ENCODE measurements around the gene GSTM3.

Gene GSTM3

DNA sequence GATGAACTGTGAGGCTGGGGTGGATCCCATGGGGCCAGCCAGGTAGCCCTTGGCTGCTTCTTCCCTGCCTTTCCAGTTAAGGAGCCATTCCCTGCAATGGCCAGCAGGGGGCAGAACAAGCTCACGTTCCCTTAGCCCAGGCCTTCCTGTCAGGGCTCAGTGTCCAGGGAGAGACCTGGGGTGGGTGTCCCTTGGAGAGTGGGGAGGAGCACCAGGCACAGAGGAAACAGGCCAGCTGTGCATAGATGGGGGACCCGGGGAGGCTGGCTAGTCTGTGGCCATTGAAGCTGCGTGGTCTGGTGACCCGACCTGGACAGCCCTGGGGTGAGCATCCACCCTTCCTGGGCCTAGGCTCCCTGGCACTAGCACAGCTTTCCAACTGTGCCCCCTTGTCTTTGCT lies 36.1 kb upstream of the GSTM3 start:
- in situ Hi-C loops (cut with MboI; ENCODE audit: low pct_unique_long_range_greater_than_20kb, low sequenced_read_pairs): loop anchor here (10.0 kb wide), 2 partner anchors 208 to 232 kb away; partner anchors contain the start of genes AHCYL1 and GNAI3
- peak; percentile 81 for DNase-seq

DNA sequence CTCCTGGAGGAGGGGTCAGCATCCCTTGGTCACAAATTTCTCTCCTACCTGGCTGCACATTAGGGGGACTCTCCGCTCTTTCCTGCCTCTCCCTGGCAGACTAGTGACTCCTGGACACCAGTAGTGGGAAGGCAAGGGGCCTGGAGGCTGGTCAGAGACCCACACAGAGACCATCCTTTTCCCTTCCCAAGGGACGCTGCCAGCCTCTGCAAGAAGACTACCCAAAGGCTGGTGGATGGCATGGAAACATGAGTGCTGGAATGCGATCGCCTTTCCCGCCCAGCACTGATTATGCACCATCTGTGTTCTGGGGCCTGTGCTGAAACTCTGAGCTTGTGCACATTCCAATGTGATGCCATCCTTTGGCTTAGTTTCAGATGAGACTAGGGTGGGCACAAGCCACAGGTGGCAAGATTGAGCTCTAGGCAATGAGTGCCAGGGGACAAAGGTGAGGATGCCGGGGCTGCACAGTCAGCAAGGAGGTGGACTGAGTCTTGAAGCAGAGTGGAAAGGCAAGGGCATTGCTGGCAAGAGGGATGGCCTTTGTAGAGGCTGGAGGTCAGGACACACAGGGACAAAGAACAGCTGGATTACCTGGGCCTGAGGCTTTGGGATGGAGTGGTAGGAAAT lies 35.5 kb upstream of the GSTM3 start:
- no peak for DNase-seq
- in situ Hi-C loops (cut with MboI; ENCODE audit: low pct_unique_long_range_greater_than_20kb, low sequenced_read_pairs): loop anchor here (10.0 kb wide), 2 partner anchors 208 to 232 kb away; partner anchors contain the start of genes AHCYL1 and GNAI3

DNA sequence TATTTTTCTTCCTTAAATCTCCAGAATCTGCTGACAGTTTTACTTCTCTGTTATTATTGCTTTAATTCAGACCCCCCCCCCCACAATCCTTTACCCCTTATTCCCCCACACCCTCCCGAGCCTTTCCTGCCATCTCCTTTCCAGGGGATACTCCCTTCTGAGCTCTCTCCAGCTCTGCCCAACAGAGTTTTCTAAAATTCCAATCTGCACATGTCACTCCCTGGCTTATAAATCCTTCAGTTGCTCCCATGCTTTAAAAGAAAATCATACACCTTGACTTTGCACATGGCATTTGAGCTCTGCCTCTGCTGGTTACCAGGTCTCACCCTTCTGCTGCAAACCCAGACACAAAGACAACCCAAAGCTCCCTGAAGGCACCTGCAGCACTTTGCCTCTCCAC lies 34.6 kb upstream of the GSTM3 start:
- in situ Hi-C loops (cut with MboI; ENCODE audit: low pct_unique_long_range_greater_than_20kb, low sequenced_read_pairs): loop anchor here (10.0 kb wide), 2 partner anchors 209 to 231 kb away; partner anchors contain the start of genes AHCYL1 and GNAI3
- no peak for DNase-seq

DNA sequence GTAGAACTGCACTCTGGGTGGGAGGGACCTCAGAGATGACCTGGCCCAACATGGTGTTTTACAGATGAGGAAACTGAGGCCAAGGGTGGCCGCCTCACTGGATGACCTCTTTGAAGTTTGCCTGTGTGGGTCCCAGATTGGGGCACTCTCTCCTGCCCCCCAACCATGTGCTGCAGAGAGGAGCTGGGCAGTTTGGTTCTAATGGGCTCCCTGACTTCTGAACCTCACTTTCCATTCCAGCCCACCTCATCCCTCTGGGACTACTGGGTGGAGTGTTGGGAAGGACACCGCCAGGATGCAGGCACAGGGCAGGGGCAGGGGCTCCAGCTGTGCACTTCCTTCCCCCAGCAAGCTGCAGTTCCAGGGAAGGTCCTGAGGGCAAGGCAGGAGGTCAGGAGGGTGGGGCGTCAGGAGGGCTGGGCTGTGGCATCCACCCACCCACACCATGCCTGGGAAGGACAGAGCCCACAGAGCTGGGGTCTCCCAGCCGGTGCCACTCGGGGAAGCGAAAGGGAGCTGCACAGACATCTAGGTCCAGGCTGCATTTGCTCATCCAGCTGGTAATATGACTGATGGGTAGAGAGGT lies 33.2 kb upstream of the GSTM3 start:
- in situ Hi-C loops (cut with MboI; ENCODE audit: low pct_unique_long_range_greater_than_20kb, low sequenced_read_pairs): loop anchor here (10.0 to 25.0 kb wide), 3 partner anchors 112 to 229 kb away; partner anchors contain the start of genes AHCYL1, GNAI3, GSTM2 and GSTM4
- no peak for DNase-seq

DNA sequence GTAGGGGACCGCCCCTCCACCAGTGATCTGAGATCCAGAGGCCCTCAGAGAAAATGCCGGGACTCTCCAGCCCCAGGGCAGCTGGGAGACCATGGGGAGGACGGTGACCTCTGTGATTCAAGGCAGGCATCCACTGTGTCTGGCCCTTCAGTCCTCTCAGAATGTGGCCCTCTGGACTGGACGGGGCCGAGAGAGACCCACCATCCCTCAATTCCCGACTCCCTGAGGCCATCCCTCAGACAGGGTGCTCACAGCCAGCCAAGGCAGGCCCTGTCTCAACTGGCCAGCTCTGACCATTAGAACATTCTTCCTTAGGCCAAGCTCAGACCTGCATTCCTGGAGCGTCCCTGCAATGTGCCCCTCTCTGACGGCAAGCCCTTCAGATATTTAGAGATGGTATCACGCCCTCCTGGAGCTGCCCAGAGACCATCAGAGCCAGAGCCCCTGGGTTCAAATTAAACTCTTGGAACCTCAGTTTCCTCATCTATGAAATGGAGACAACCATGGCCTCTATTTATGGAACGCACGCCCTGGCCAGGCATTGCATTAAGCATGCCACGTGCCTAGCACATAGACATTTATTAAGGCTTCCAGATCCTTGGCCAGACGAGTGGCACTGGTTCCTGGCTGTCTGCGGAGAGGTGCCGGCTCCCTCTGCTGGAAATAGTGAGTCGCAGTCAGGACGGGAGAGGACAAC lies 32.5 kb upstream of the GSTM3 start:
- in situ Hi-C loops (cut with MboI; ENCODE audit: low pct_unique_long_range_greater_than_20kb, low sequenced_read_pairs): loop anchor here (10.0 to 25.0 kb wide), 3 partner anchors 111 to 229 kb away; partner anchors contain the start of genes AHCYL1, GNAI3, GSTM2 and GSTM4
- DNase-seq: peak; percentile 83

DNA sequence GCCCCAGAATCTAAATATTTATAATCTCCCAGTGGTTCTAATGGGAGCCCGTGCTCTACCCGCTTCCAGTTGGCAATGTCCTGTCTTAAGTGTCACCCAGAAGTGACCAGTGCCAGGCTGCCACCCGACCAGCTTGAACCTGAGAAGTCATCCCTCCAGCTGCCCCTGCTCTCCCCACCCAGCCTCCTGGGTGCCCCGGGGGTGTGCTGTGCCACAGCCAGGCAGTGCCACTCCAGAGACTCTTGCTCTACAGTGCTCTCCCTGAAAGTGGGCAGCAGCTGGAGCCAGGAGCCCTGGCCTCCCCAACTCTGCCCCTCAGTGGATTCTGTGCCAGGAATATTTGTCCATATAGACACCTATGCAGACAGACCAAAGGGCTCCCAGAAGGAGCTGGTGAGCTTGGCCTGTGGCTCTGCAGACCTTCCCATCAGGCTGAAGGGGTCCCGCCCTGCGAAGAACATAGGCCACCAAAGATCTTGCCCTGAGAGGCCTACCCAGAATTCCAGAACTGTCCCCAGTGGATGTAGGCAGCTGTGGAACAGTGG lies 31.9 kb upstream of the GSTM3 start:
- no peak for DNase-seq
- in situ Hi-C loops (cut with MboI; ENCODE audit: low pct_unique_long_range_greater_than_20kb, low sequenced_read_pairs): loop anchor here (10.0 to 25.0 kb wide), 3 partner anchors 110 to 228 kb away; partner anchors contain the start of genes AHCYL1, GNAI3, GSTM2 and GSTM4

DNA sequence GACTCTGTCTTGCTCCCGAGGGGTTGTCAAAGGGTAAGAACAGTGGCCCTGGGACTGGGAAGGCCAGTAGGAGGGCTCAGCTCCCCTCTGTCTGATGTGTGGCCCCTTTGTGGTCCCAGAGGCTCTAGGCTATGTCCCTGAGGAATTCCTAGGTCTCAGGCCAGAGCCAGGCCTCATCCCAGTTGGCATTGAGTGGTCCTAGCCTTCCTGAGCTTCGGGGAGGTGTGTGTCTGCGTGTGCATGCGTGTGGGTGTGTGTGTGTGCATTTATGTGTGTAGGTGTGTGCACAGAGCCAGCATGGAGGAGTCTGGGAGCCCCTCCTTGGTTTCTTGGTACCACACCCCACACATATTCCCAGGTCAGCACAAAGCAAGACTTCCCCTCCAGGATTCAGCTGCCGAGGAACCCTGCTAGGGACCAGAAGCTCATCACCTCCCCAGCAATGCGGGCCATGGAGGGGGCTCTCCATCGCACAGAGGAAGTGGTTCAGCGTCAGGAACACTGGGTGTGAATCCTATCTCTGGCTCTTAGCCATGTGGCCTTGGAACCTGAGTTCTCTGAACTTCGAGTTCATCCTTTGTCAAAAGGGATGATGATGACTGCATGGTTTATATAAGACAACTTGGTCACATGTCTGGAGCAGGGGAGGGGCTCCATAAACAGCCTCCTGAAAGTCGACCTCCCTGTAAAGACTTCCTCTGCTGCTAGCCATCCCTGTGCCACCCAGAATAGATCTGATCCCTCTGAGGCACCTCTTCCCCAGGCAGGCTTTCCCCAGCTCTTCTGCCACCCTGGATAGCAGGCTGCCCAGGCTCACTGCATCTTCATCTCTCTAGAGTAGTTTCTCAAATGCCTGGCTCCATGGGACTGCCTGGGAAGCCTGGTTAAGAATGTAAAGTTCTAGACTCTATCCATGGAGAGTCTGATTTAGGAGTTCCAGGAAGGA lies 31.1 kb upstream of the GSTM3 start:
- DNase-seq: no peak
- in situ Hi-C loops (cut with MboI; ENCODE audit: low pct_unique_long_range_greater_than_20kb, low sequenced_read_pairs): loop anchor here (10.0 to 25.0 kb wide), 3 partner anchors 110 to 227 kb away; partner anchors contain the start of genes AHCYL1, GNAI3, GSTM2 and GSTM4

DNA sequence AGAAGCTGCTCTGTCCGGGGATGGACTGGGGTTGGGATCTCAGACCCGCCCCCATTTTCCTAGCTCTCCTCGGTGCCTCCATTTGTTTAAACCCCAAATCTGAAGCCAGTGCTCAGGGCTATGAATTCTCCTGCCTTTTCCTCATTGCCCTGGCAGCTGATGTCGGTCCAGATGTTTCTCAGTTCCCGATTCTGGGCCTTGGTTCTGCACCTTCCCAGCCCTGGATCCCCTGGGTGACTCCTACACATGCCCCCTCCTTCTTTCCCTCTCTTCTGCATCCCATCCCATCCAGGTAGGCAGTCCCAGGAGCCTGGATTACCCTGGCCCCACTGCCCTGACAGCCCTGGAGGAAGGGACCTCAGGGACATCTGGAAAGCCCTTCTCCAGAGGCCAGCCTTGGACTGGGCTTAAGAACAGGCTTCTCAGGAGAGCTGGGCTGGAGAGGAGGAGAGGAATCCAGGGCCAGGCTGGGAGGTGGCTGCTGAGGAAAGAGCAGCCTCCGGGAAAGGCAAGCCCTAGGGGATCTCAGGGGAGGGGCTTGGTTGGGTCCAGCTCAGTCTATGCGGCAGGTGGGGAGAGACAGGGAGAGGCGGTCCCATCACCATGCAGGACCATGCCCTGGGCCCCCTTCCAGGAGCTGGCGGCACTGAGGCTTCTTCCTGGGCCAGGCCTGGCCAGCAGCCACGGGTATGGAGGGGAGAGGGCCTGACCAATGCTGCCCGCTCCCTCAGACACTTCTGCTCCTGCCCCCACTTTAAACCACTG lies 29.7 kb upstream of the GSTM3 start:
- DNase-seq: no peak

DNA sequence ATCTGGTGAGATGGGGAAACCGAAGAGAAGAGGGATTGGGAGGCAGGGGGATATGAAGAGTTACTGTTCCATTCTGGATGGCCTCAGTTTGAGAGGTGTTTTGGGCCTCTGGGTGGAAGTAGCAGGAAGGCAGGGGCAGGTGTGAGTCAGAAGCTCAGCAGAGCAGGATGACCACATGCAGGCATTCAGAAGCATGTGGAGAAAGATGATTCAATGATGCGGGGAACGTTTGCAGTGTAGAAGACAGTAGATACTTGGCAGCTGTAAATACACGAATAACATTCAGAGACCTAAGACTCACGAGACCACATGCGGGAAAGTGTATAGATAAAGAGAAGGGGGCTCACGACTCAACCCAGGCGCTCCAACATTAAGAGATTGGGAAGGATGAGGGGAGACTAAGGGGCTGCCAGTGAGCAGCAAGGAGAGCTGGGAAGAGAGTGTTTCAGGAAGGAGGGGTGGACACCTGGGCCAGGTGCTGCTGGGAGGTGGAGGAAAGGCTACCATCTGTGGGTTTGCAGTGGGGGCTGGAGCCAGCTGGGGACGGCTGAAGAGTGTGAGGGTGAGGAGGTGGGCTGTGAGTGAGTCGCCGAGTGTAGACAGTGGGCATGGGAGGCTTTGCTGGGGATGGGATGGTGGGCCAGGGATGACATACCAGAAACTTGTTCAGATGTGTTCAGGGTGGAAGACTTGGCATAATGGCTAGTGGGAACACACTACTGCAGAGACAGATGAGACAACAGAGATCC lies 28.7 kb upstream of the GSTM3 start:
- in situ Hi-C loops (cut with MboI; ENCODE audit: low pct_unique_long_range_greater_than_20kb, low sequenced_read_pairs): loop anchor here (10.0 to 25.0 kb wide), 3 partner anchors 107 to 225 kb away; partner anchors contain the start of genes AHCYL1, GNAI3, GSTM2 and GSTM4
- DNase-seq: no peak

More for the DNA sequence above, 29.7 kb upstream of the GSTM3 start:
- in situ Hi-C loops (cut with MboI; ENCODE audit: low pct_unique_long_range_greater_than_20kb, low sequenced_read_pairs): loop anchor here (10.0 to 25.0 kb wide), 3 partner anchors 108 to 226 kb away; partner anchors contain the start of genes AHCYL1, GNAI3, GSTM2 and GSTM4

DNA sequence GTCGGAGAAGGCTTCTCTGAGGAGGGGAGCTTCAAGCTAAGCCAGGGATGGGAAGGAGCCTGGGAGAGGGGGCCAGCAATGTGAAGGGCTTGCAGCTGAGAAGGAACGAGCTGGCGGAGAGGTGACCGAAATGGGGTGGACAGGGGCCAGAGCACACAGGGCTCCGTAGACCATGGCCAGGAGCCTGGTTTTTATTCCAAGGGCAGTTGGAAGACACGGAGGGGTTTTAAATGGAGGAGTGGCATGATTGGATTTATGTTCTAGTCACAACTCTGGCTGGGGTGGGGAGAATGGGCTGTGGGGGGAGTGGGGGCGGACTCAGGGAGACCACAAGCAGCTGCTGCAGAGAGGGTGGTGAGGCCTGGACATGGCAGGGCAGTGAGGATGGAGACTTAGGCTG lies 28.0 kb upstream of the GSTM3 start:
- DNase-seq: no peak
- in situ Hi-C loops (cut with MboI; ENCODE audit: low pct_unique_long_range_greater_than_20kb, low sequenced_read_pairs): loop anchor here (25.0 kb wide), 1 partner anchor 107 kb away; the partner anchor contains the start of genes GSTM2 and GSTM4

DNA sequence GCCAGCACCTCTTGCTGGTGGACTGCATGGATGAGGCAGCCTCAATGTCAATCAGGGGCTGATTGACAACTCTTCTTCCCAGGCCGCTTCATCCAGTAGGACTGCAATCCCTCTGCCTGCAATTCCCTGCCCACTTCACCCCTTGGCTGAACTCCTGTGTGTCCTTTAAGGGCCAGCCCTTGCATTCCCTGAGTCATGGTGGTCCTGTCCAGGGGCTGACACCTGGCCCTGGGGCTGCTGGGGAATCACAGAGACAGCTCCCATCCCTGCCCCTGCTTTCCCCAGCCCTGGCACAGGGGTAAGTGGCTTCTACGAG lies 27.5 kb upstream of the GSTM3 start:
- no peak for DNase-seq
- in situ Hi-C loops (cut with MboI; ENCODE audit: low pct_unique_long_range_greater_than_20kb, low sequenced_read_pairs): loop anchor here (25.0 kb wide), 1 partner anchor 106 kb away; the partner anchor contains the start of genes GSTM2 and GSTM4

DNA sequence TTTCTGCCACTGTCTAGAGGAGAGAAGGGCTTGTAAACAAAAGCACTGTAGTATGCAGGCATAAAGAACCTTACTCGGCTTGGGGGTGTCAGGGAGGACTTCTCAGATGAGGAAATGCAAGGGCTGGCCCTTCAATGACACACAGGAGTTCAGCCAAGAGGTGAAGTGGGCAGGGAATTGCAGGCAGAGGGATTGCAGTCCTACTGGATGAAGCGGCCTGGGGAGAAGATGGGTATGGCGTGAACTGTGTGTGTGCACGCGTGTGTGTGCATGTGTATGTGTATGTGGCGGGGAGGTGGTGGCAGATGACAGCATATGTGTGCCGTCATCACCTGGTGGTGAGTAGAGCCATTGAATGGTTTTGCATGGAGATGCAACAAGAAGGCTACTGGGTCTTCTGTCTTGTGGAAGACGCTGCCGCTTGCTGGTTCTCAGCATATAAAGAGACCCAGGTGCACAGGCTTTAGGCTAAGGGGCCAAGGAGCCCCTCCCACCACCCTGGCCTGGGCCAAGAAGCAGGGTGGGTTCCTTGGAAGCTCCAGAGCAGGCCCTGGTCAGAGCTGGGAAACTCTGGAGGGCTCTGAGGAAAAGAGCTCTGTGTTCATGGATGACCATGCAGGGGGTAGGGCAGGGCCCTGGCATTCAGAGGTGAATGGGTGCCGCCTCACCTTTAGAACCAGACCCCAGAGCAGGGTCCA lies 26.9 kb upstream of the GSTM3 start:
- in situ Hi-C loops (cut with MboI; ENCODE audit: low pct_unique_long_range_greater_than_20kb, low sequenced_read_pairs): loop anchor here (25.0 kb wide), 1 partner anchor 105 kb away; the partner anchor contains the start of genes GSTM2 and GSTM4
- no peak for DNase-seq

DNA sequence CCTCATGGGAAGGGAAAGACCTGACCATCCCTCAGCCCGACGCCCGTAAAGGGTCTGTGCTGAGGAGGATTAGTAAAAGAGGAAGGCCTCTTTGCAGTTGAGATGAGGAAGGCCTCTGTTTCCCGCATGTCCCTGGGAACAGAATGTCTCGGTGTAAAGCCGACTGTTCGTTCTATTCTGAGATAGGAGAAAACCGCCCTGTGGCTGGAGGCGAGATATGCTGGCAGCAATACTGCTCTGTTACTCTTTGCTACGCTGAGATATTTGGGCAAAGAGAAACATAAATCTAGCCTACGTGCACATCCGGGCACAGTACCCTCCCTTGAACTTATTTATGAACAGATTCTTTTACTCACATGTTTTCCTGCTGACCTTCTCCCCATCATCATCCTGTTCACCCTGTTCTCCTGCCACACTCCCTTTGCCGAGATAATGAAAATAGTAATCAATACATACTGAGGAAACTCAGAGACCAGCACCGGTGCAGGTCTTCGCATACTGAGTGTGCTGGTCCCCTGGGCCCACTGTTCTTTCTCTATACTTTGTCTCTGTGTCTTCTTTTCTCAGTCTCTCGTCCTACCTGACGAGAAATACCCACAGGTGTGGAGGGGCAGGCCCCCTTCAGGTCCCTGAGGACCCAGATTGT lies 26.3 kb upstream of the GSTM3 start:
- DNase-seq: peak; percentile 29
- in situ Hi-C loops (cut with MboI; ENCODE audit: low pct_unique_long_range_greater_than_20kb, low sequenced_read_pairs): loop anchor here (25.0 kb wide), 1 partner anchor 105 kb away; the partner anchor contains the start of genes GSTM2 and GSTM4

DNA sequence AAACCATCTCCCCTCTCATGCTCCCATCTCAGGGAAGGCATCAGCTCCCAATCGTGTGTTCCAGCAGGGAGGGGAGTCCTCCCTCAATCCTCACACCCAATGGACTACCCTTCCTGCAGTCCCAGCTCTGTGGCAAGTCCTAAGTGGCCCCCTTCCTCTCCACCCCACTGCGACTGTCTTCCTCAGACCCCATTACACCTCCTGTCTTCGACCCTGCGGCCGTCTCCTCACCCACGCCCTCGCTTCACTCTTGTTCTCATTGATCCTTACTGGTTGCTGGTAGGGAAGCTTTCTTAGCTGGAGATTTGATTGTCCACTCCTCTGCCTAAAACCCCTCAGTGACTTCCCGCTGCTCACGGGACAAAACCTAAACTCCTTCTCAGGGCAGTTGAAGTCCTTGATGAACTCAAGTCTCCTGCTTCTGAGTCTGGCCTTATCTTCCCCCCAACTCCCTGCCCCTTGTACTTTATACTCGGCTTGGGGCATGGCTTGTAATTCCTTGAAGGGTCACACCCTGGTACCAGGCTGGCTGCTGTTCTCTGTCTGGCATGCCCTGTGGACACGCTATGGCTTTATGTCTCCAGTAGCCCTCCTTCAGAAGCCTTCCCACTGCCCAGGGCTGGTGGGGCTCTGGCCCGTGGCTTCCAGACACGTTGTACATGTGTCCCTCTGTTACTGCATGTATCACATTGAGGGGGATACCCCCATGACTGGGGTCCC lies 25.2 kb upstream of the GSTM3 start:
- no peak for DNase-seq
- in situ Hi-C loops (cut with MboI; ENCODE audit: low pct_unique_long_range_greater_than_20kb, low sequenced_read_pairs): loop anchor here (25.0 kb wide), 1 partner anchor 104 kb away; the partner anchor contains the start of genes GSTM2 and GSTM4

DNA sequence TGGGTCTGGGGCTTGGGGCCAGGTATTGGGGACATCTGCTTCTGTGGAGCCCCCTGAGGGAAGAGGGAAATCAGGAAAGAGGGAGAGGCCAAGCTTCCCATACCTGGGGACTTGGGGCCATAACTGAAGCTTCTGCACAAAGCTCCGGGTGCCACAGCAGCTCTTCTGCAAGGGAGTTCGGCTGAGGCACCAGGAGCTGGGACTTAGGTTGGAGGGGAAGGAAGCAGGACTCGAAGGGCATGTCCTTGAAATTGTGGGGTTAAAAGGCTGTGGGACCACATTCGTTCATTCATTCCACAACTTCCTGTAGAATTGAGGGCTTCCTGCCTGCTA lies 24.6 kb upstream of the GSTM3 start:
- in situ Hi-C loops (cut with MboI; ENCODE audit: low pct_unique_long_range_greater_than_20kb, low sequenced_read_pairs): loop anchor here (25.0 kb wide), 1 partner anchor 103 kb away; the partner anchor contains the start of genes GSTM2 and GSTM4

More for the DNA sequence above, 24.6 kb upstream of the GSTM3 start:
- no peak for DNase-seq
